Fibroblast of villous mesenchyme (primary cell): ENCODE results near the gene ZNF883. TPM values are rescaled to one million over a fixed set of nuclear protein-coding genes. Genes with fewer than 3 reads are reported as not detected.

ENCODE experiments used
- DNase-seq: peaks from one replicate; pipeline ENCODE4 v3.0.0-alpha.2; 2010; ENCODE audit warnings: low read depth
- H3K4me3 ChIP-seq: 2 replicates; pipeline ENCODE4 v1.5.1; 2011; ENCODE audit warnings: low read depth, mild to moderate bottlenecking, low read length
- CTCF ChIP-seq: IDR thresholded peaks from 2 replicates; pipeline ENCODE4 v1.5.1; 2012; ENCODE audit warnings: low read depth, mild to moderate bottlenecking, low read length; ENCODE audit not compliant: insufficient read depth
- total RNA-seq: library from RNA; depleted of rRNA; stranded (reverse); fragments of >200 nt; gene quantifications from 2 replicates; pipeline ENCODE4 v1.2.3, GENCODE V29; 2012

Gene ZNF883
- total RNA-seq, 1 donor = 2.2 TPM

GRCh38 chr9:112955550-112955949 is 56.4 kb downstream of the ZNF883 start:
- DNase-seq = no peak
- H3K4me3 ChIP-seq = no peak overlapping the region
- TF ChIP-seq CTCF = no peak

DNA sequence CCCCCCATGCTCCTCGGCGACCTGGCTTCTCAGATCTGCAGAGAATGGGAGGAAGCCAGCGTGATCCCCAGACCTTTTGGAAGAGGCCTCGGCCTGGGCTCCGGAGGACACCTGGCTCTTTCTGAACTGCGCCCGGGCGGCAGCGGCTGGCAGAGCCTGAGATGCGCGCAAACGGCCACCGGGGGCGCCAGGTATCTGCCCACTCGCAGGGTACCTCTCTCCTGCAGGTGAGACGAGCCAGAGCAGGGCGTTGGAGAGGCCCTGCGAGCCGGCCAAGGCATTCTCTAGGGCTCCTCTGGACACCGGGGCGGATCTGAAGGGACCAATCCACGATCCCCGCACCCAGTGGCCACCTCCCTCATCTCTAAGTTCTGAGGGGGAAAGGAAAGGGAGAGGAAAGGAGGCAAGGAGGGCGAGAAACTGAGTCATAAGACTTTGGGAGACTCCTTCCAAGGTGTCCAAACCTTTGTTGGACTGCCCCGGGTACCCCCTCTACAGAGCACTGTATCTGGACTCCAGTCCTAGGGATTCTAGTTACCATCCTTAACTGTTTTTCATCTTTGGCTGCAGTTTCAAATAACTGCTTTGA is 66.3 kb downstream of the ZNF883 start:
- TF ChIP-seq CTCF = peak; percentile 33
- no peak for DNase-seq
- H3K4me3 ChIP-seq = no peak overlapping the region

- no peak overlapping the region for H3K4me3 ChIP-seq
- no peak for TF ChIP-seq CTCF
- no peak for DNase-seq
Observed at GRCh38 chr9:112939418-112939817, 72.6 kb downstream of the ZNF883 start.

- H3K4me3 ChIP-seq = no peak overlapping the region
- DNase-seq = no peak
- no peak for TF ChIP-seq CTCF
Observed at GRCh38 chr9:112933696-112934095, 78.3 kb downstream of the ZNF883 start.

DNA sequence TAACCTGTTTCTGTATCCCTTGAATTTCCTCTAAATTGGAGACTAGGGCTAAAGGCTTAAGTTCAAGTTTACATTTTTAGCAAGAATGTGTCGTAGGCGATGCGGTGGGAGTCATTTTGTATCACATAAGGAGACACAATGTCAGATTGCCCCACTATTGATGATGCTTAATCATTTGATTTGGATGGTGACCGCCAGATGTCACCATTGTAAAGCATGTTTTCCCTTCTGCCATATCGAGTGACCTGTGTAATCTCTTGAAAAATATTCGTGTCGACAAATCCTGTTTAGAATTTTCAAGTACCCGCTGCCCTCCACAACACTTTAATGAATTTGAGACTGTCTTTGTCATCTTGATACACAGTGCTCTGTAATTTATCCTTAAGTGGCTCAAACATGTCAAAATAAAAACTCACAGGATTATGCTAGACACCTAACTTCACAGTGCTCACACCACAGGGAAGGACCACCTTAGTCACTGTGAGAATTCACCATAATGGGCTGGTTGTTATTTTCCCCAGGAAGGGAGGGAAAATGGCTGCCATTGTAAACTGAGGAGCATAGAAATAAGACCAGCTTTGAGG is 86.8 kb downstream of the ZNF883 start:
- peak; percentile 33 for DNase-seq
- no peak overlapping the region for H3K4me3 ChIP-seq
- TF ChIP-seq CTCF = peak; percentile 45

- DNase-seq = peak; percentile 57
- TF ChIP-seq CTCF = peak; percentile 68
- H3K4me3 ChIP-seq = no peak overlapping the region
Observed at GRCh38 chr9:112921549-112921948, 90.4 kb downstream of the ZNF883 start.

DNA sequence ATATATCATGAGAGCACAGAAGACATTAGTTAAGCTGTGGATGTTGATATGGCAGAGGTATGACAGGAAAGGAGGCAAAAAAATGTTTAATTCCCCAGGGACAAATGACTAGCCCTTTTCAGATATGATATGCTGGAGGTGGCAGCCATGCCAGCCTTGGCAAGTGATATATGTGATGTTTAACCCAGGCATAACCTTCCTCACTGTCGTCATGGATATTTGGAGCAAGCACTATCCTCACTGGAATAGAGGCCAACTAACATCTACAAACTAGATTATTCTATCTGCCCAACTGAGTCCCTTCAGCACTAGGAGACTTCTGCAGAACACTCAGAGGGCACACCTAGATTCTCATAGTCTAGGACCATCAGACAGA is 94.0 kb downstream of the ZNF883 start:
- H3K4me3 ChIP-seq = no peak overlapping the region
- no peak for TF ChIP-seq CTCF
- no peak for DNase-seq
